ENCODE results near the gene SCGB3A2.

The SCGB3A2 gene

GRCh38 chr5:147859962-147860640, 18.4 kb upstream of the SCGB3A2 start:
- no peak overlapping the region for H3K4me3 ChIP-seq (ENCODE audit: low read length)
- no peak for TF ChIP-seq CTCF (IDR thresholded peaks at IDR 0.05; ENCODE audit: low read depth, low read length, poor library complexity, severe bottlenecking)
- no peak for TF ChIP-seq EZH2phosphoT487 (IDR thresholded peaks at IDR 0.05; ENCODE audit: borderline replicate concordance, low read length)

GRCh38 chr5:147860641-147861025, 17.9 kb upstream of the SCGB3A2 start:
- no peaks in the 10 kb centered on the region for H3F3A ChIP-seq (ENCODE audit: control insufficient read depth, insufficient read depth)
- no peaks in the 10 kb centered on the region for H4K20me1 ChIP-seq (ENCODE audit: control insufficient read depth, insufficient read depth, low read depth, low read length)
- H3K36me3 ChIP-seq (ENCODE audit: control insufficient read depth, low read length), result no peaks in the 10 kb centered on the region
- H3K79me2 ChIP-seq (ENCODE audit: control insufficient read depth, low read length), result no peaks in the 10 kb centered on the region
- no peak overlapping the region for H3K27ac ChIP-seq (ENCODE audit: low read depth, low read length)
- TF ChIP-seq CTCF (IDR thresholded peaks at IDR 0.05; ENCODE audit: low read depth, low read length, poor library complexity, severe bottlenecking) (no peak), EZH2phosphoT487 (IDR thresholded peaks at IDR 0.05; ENCODE audit: borderline replicate concordance, low read length) (no peak)
- no peak overlapping the region for H3K4me3 ChIP-seq (ENCODE audit: low read length)
- peaks cover 15% of the 10 kb centered on the region for H3K27me3 ChIP-seq (ENCODE audit: control insufficient read depth, low read length)
- no peaks in the 10 kb centered on the region for H3K4me1 ChIP-seq (ENCODE audit: control insufficient read depth, low read length)
- H3K4me2 ChIP-seq (ENCODE audit: low read length), result no peak overlapping the region
- no peaks in the 10 kb centered on the region for H3K9me2 ChIP-seq (replicated peaks; ENCODE audit: control insufficient read depth, low read length)
- H3K9me3 ChIP-seq (ENCODE audit: control insufficient read depth, insufficient read depth, low read length), result no peaks in the 10 kb centered on the region

More at GRCh38 chr5:147859962-147860640, 18.4 kb upstream of the SCGB3A2 start:
- Histone ChIP-seq H3K27me3 (ENCODE audit: control insufficient read depth, low read length) (peaks cover 15% of the 10 kb centered on the region), H3K4me2 (ENCODE audit: low read length) (no peak overlapping the region), H3K36me3 (ENCODE audit: control insufficient read depth, low read length) (no peaks in the 10 kb centered on the region), H3K9me2 (replicated peaks; ENCODE audit: control insufficient read depth, low read length) (no peaks in the 10 kb centered on the region), H3K4me1 (ENCODE audit: control insufficient read depth, low read length) (no peaks in the 10 kb centered on the region), H3F3A (ENCODE audit: control insufficient read depth, insufficient read depth) (no peaks in the 10 kb centered on the region), H4K20me1 (ENCODE audit: control insufficient read depth, insufficient read depth, low read depth, low read length) (no peaks in the 10 kb centered on the region), H3K27ac (ENCODE audit: low read depth, low read length) (no peak overlapping the region), H3K9me3 (ENCODE audit: control insufficient read depth, insufficient read depth, low read length) (no peaks in the 10 kb centered on the region), H3K79me2 (ENCODE audit: control insufficient read depth, low read length) (no peaks in the 10 kb centered on the region)

GRCh38 chr5:147863454-147864158, 14.9 kb upstream of the SCGB3A2 start:
- Histone ChIP-seq H3K36me3 (ENCODE audit: control insufficient read depth, low read length) (no peaks in the 10 kb centered on the region), H3K4me1 (ENCODE audit: control insufficient read depth, low read length) (no peaks in the 10 kb centered on the region), H3K27me3 (ENCODE audit: control insufficient read depth, low read length) (peaks cover 8% of the 10 kb centered on the region; the same call in 1 of the 2 replicates), H4K20me1 (ENCODE audit: control insufficient read depth, insufficient read depth, low read depth, low read length) (no peaks in the 10 kb centered on the region), H3K27ac (ENCODE audit: low read depth, low read length) (no peak overlapping the region), H3K4me3 (ENCODE audit: low read length) (no peak overlapping the region), H3K9me3 (ENCODE audit: control insufficient read depth, insufficient read depth, low read length) (no peaks in the 10 kb centered on the region), H3K9me2 (replicated peaks; ENCODE audit: control insufficient read depth, low read length) (no peaks in the 10 kb centered on the region), H3K79me2 (ENCODE audit: control insufficient read depth, low read length) (no peaks in the 10 kb centered on the region), H3K4me2 (ENCODE audit: low read length) (no peak overlapping the region), H3F3A (ENCODE audit: control insufficient read depth, insufficient read depth) (no peaks in the 10 kb centered on the region)
- TF ChIP-seq EZH2phosphoT487 (IDR thresholded peaks at IDR 0.05; ENCODE audit: borderline replicate concordance, low read length), result no peak
- no peak for TF ChIP-seq CTCF (IDR thresholded peaks at IDR 0.05; ENCODE audit: low read depth, low read length, poor library complexity, severe bottlenecking)

All from DOHH2 (cell line).